Activated B cell treated with CpG ODN at 0.5 μM for 24 hours (primary cell): ENCODE measurements around the gene FMN1. TPM values are rescaled to one million over a fixed set of nuclear protein-coding genes. Genes with fewer than 3 reads are reported as not detected.

ENCODE experiments used
- ATAC-seq: fragments of 200-7000 bp; cut with Tn5 transposase; one replicate; pipeline ENCODE4 v1.10.0; 2021; ENCODE audit warnings: low read depth, mild to moderate bottlenecking, moderate library complexity
- CTCF ChIA-PET: fragments of 350-600 bp; sonication (Branson Sonifier 250); formaldehyde crosslinking; loops from one replicate; lab custom pipeline; 2021; ENCODE audit warnings: antibody characterized with exemption; lab: Charles Lee
- POLR2A ChIA-PET: fragments of 350-600 bp; sonication (Branson Sonifier 250); formaldehyde crosslinking; loops from one replicate; lab custom pipeline; 2021; ENCODE audit warnings: antibody characterized with exemption; lab: Charles Lee
- DNase-seq: peaks from one replicate; pipeline ENCODE4 v3.0.0; 2022
- H3K27ac Mint-ChIP-seq: one replicate; pipeline ENCODE4 v1.8.0; 2020; ENCODE audit warnings: mixed read lengths
- H3K27me3 Mint-ChIP-seq: one replicate; pipeline ENCODE4 v1.8.0; 2021; ENCODE audit warnings: mixed read lengths
- H3K36me3 Mint-ChIP-seq: one replicate; pipeline ENCODE4 v1.8.0; 2021; ENCODE audit warnings: low read depth, mixed read lengths
- H3K4me1 Mint-ChIP-seq: one replicate; pipeline ENCODE4 v1.8.0; 2021; ENCODE audit warnings: mixed read lengths
- H3K4me3 Mint-ChIP-seq: one replicate; pipeline ENCODE4 v1.8.0; 2020; ENCODE audit warnings: mild to moderate bottlenecking, mixed read lengths
- H3K9me3 Mint-ChIP-seq: one replicate; pipeline ENCODE4 v1.8.0; 2020; ENCODE audit warnings: mixed read lengths
- intact Hi-C: fragments of 100-400 bp; cut with micrococcal nuclease; formaldehyde crosslinking; loops from one replicate; pipeline ENCODE4 v1.15.1; 2024
- total RNA-seq: library from RNA; stranded (reverse); gene quantifications from 2 replicates; pipeline ENCODE4 v1.2.3, GENCODE V29; 2022
- TF ChIP-seq, protein P1 (sequence below): fragments of 200-600 bp; IDR thresholded peaks from one replicate; pipeline ENCODE4 v1.8.0; 2022; ENCODE audit warnings: antibody characterized with exemption, mild to moderate bottlenecking

Gene FMN1
- total RNA-seq, 1 donor from 2014 or later, result 0.80 TPM

DNA sequence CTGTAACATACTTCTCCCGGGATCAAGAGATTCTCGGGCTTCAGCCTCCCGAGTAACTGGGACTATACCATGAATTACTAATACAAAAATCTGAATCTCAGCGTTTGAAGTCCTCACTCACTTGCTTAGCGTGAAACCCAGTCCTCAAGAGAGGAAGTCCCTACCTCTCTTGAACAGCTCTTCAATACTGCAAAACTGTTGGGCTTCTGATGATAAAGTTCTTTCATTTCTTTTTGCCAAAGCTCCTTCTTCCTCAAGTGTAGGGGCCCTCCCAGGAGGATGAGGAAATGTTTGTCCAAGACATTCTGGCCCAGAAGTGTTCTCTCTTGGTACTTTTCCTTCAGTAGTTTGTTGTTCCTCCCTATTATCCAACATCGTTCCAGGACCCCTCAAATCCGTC is 48.5 kb downstream of the FMN1 start:
- H3K9me3 Mint-ChIP-seq, result no peaks in the 10 kb centered on the region
- no peaks in the 10 kb centered on the region for H3K27me3 Mint-ChIP-seq
- DNase-seq, result no peak
- TF ChIP-seq, protein P1, sequence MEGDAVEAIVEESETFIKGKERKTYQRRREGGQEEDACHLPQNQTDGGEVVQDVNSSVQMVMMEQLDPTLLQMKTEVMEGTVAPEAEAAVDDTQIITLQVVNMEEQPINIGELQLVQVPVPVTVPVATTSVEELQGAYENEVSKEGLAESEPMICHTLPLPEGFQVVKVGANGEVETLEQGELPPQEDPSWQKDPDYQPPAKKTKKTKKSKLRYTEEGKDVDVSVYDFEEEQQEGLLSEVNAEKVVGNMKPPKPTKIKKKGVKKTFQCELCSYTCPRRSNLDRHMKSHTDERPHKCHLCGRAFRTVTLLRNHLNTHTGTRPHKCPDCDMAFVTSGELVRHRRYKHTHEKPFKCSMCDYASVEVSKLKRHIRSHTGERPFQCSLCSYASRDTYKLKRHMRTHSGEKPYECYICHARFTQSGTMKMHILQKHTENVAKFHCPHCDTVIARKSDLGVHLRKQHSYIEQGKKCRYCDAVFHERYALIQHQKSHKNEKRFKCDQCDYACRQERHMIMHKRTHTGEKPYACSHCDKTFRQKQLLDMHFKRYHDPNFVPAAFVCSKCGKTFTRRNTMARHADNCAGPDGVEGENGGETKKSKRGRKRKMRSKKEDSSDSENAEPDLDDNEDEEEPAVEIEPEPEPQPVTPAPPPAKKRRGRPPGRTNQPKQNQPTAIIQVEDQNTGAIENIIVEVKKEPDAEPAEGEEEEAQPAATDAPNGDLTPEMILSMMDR, result no peak
- intact Hi-C loops, result no loop called here
- no peak overlapping the region for H3K27ac Mint-ChIP-seq
- no peak for ATAC-seq
- no peak overlapping the region for H3K4me3 Mint-ChIP-seq
- POLR2A ChIA-PET, result no interaction called here
- CTCF ChIA-PET, result no interaction called here
- no peaks in the 10 kb centered on the region for H3K36me3 Mint-ChIP-seq
- peaks cover 10% of the 10 kb centered on the region for H3K4me1 Mint-ChIP-seq

GRCh38 chr15:33145447-33145846 is 49.1 kb downstream of the FMN1 start:
- DNase-seq (no peak), ATAC-seq (no peak)
- no peaks in the 10 kb centered on the region for H3K36me3 Mint-ChIP-seq
- TF ChIP-seq, protein P1, result no peak
- H3K4me1 Mint-ChIP-seq, result peaks cover 4% of the 10 kb centered on the region
- H3K27me3 Mint-ChIP-seq, result no peaks in the 10 kb centered on the region
- no peaks in the 10 kb centered on the region for H3K9me3 Mint-ChIP-seq
- POLR2A ChIA-PET, result no interaction called here
- intact Hi-C loops, result no loop called here
- CTCF ChIA-PET, result no interaction called here
- H3K4me3 Mint-ChIP-seq, result no peak overlapping the region
- no peak overlapping the region for H3K27ac Mint-ChIP-seq

DNA sequence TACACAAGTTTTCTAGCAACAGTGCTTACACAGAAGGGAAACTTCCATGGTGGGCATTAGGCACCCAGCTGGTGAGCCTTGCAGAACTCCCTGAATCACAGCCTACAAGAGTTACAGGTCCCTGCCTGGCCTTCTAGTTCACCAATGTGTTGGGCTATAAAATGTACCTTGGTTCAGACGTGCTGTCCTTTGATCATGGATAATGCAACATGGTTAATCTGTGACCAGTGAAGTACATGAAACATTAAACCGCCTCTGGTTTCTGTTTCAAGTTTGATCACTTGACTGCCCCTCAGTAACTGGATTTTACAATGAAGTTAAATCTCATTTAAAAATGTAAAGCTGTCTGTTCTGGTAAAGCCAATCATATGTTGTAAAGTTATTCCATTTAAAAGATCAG is 51.8 kb downstream of the FMN1 start:
- intact Hi-C loops, result loop anchor here (5.0 kb wide), 1 partner anchor 50 kb away; no protein-coding TSS in a partner anchor
- Mint-ChIP-seq H3K27me3 (no peaks in the 10 kb centered on the region), H3K4me1 (no peaks in the 10 kb centered on the region), H3K9me3 (no peaks in the 10 kb centered on the region), H3K4me3 (no peak overlapping the region), H3K36me3 (no peaks in the 10 kb centered on the region), H3K27ac (no peak overlapping the region)
- ChIA-PET POLR2A (no interaction called here), CTCF (no interaction called here)
- TF ChIP-seq, protein P1, result no peak
- DNase-seq, result no peak
- no peak for ATAC-seq

- POLR2A ChIA-PET, result no interaction called here
- Mint-ChIP-seq H3K27ac (no peak overlapping the region), H3K9me3 (no peaks in the 10 kb centered on the region), H3K4me3 (no peak overlapping the region), H3K27me3 (peaks cover 7% of the 10 kb centered on the region), H3K36me3 (no peaks in the 10 kb centered on the region), H3K4me1 (no peaks in the 10 kb centered on the region)
- TF ChIP-seq, protein P1, result no peak
- CTCF ChIA-PET, result no interaction called here
- intact Hi-C loops, result no loop called here
- ATAC-seq (no peak), DNase-seq (no peak)
Measured at GRCh38 chr15:33138000-33138399, 56.5 kb downstream of the FMN1 start.

GRCh38 chr15:33137101-33137500 is 57.4 kb downstream of the FMN1 start:
- Mint-ChIP-seq H3K9me3 (no peaks in the 10 kb centered on the region), H3K36me3 (no peaks in the 10 kb centered on the region), H3K27ac (no peak overlapping the region), H3K27me3 (peaks cover 7% of the 10 kb centered on the region), H3K4me3 (no peak overlapping the region), H3K4me1 (no peaks in the 10 kb centered on the region)
- intact Hi-C loops, result no loop called here
- DNase-seq, result no peak
- TF ChIP-seq, protein P1, result no peak
- POLR2A ChIA-PET, result no interaction called here
- ATAC-seq, result no peak
- CTCF ChIA-PET, result no interaction called here
